CD14-positive monocyte (primary cell): ENCODE data around the gene RPS6KA2. TPM values are rescaled to one million over a fixed set of nuclear protein-coding genes. Genes with fewer than 3 reads are reported as not detected.

Experiments used
- DNase-seq, 3 donors: peaks; one replicate each; pipeline ENCODE4 v3.0.0-alpha.2; 2011 to 2022
- H2AFZ ChIP-seq: 2 replicates; pipeline ENCODE4 v1.6.0; 2012; ENCODE audit warnings: mild to moderate bottlenecking, low read depth, low read length, inconsistent platforms; ENCODE audit not compliant: insufficient read depth, poor library complexity, severe bottlenecking
- H3K27ac ChIP-seq, 2 donors: 1 replicate in 1 of 2; 2 replicates in 1 of 2; pipeline ENCODE4 v1.5.1; 2012 to 2013; ENCODE audit warnings: low read length in 2 of 2, control low read depth in 1 of 2, inconsistent platforms in 1 of 2, low read depth in 1 of 2, mild to moderate bottlenecking in 1 of 2
- H3K27me3 ChIP-seq, 2 donors: one replicate each; pipeline versions ENCODE4 v1.6.0 to v1.6.1; 2011 to 2013; ENCODE audit warnings: low read length in 2 of 2; ENCODE audit not compliant: control insufficient read depth in 2 of 2, insufficient read depth in 2 of 2
- H3K36me3 ChIP-seq, 2 donors: replicated peaks in 1 of 2; 1 replicate in 1 of 2; 2 replicates in 1 of 2; pipeline versions ENCODE4 v1.5.1 to v1.6.1; 2012 to 2013; ENCODE audit warnings: low read length in 2 of 2, control low read depth in 1 of 2, inconsistent platforms in 1 of 2, mild to moderate bottlenecking in 1 of 2; ENCODE audit not compliant: insufficient read depth in 2 of 2, control insufficient read depth in 1 of 2
- H3K4me1 ChIP-seq, 2 donors: 1 replicate in 1 of 2; 2 replicates in 1 of 2; pipeline versions ENCODE4 v1.5.1 to v1.6.1; 2012 to 2013; ENCODE audit warnings: low read length in 2 of 2, control low read depth in 1 of 2, inconsistent platforms in 1 of 2, mild to moderate bottlenecking in 1 of 2, moderate library complexity in 1 of 2; ENCODE audit not compliant: insufficient read depth in 2 of 2, control insufficient read depth in 1 of 2
- H3K4me2 ChIP-seq: replicated peaks from 2 replicates; pipeline ENCODE3; 2012; ENCODE audit warnings: low read length, moderate library complexity, mild to moderate bottlenecking; ENCODE audit not compliant: poor library complexity, severe bottlenecking; ENCODE audit errors: extremely low read depth
- H3K4me3 ChIP-seq, 3 experiments: fragments of 200-600 bp in 1 of 3; sonication (generic) in 1 of 3; replicated peaks in 1 of 3; 1 replicate in 2 of 3; 2 replicates in 1 of 3; pipeline ENCODE4 v1.5.1; 2011 to 2013; ENCODE audit warnings: low read length in 3 of 3, mild to moderate bottlenecking in 3 of 3, control low read depth in 2 of 3, low read depth in 2 of 3, inconsistent platforms in 1 of 3, moderate library complexity in 1 of 3
- H3K79me2 ChIP-seq: 2 replicates; pipeline ENCODE4 v1.6.0; 2012; ENCODE audit warnings: mild to moderate bottlenecking, control low read depth, inconsistent platforms, low read length, moderate library complexity; ENCODE audit not compliant: insufficient read depth
- H3K9ac ChIP-seq: 2 replicates; pipeline ENCODE4 v1.6.0; 2017; ENCODE audit warnings: low read length, mild to moderate bottlenecking; ENCODE audit not compliant: insufficient read depth, poor library complexity, severe bottlenecking
- H3K9me3 ChIP-seq, 2 donors: replicated peaks in 1 of 2; 1 replicate in 1 of 2; 2 replicates in 1 of 2; pipeline versions ENCODE4 v1.5.1 to v1.6.1; 2012 to 2013; ENCODE audit warnings: low read length in 2 of 2, control low read depth in 1 of 2; ENCODE audit not compliant: control insufficient read depth in 1 of 2, insufficient read depth in 1 of 2
- H4K20me1 ChIP-seq: 2 replicates; pipeline ENCODE4 v1.6.0; 2012; ENCODE audit warnings: mild to moderate bottlenecking, low read length, control low read depth, moderate library complexity; ENCODE audit not compliant: insufficient read depth
- H3K27ac Mint-ChIP-seq, 7 donors: one replicate each; pipeline ENCODE4 v1.8.0; 2020; ENCODE audit warnings: mild to moderate bottlenecking in 7 of 7, mixed read lengths in 7 of 7, moderate library complexity in 6 of 7, inconsistent platforms in 2 of 7
- H3K27me3 Mint-ChIP-seq, 3 donors: one replicate each; pipeline ENCODE4 v1.8.0; 2021 to 2022; ENCODE audit warnings: low read depth in 3 of 3, mild to moderate bottlenecking in 3 of 3, mixed read lengths in 3 of 3, moderate library complexity in 3 of 3, inconsistent platforms in 1 of 3
- H3K36me3 Mint-ChIP-seq, 2 donors: one replicate each; pipeline ENCODE4 v1.8.0; 2020; ENCODE audit warnings: mixed read lengths in 2 of 2, inconsistent platforms in 1 of 2, mild to moderate bottlenecking in 1 of 2
- H3K4me1 Mint-ChIP-seq: one replicate; pipeline ENCODE4 v1.8.0; 2020; ENCODE audit warnings: mild to moderate bottlenecking, mixed read lengths
- H3K4me3 Mint-ChIP-seq, 2 donors: one replicate each; pipeline ENCODE4 v1.8.0; 2020; ENCODE audit warnings: mild to moderate bottlenecking in 2 of 2, mixed read lengths in 2 of 2, moderate library complexity in 1 of 2
- H3K9me3 Mint-ChIP-seq, 7 donors: one replicate each; pipeline ENCODE4 v1.8.0; 2020 to 2022; ENCODE audit warnings: mixed read lengths in 7 of 7, mild to moderate bottlenecking in 6 of 7, moderate library complexity in 6 of 7, inconsistent platforms in 2 of 7
- CTCF ChIP-seq: fragments of 200-600 bp; IDR thresholded peaks from one replicate; pipeline ENCODE4 v1.8.0; 2022; ENCODE audit warnings: antibody characterized with exemption, mild to moderate bottlenecking
- WGBS: methylation state at CpG from one replicate; pipeline ENCODE4 v1.1.5; 2013; ENCODE audit warnings: missing lambda C conversion rate; ENCODE audit not compliant: insufficient coverage; 5-methylcytosine and 5-hydroxymethylcytosine counted together
- intact Hi-C, 2 donors: fragments of 100-400 bp; cut with micrococcal nuclease; formaldehyde crosslinking; loops; one replicate each; pipeline versions ENCODE4 v1.15.0 to v1.15.1; 2023
- polyA plus RNA-seq, 3 donors: library from polyadenylated mRNA; depleted of rRNA in 1 of 3; unstranded in 2 of 3; stranded (reverse) in 1 of 3; fragments of 300-500 nt in 2 of 3; fragments of >200 nt in 1 of 3; fragmentation: Illumina TruSeq in 2 of 3; gene quantifications; 1 replicate in 2 of 3; 2 replicates in 1 of 3; pipeline ENCODE4 v1.2.3, GENCODE V29; 2012 to 2021

The RPS6KA2 gene
- polyA plus RNA-seq, 3 donors, result 1.4 to 3.1 (median 1.9) TPM

GRCh38 chr6:166470863-166471410 is 156.1 kb downstream of the RPS6KA2 start:
- no peaks in the 10 kb centered on the region for H3K36me3 ChIP-seq
- intact Hi-C loops, result no loop called here
- H3K36me3 Mint-ChIP-seq, result no peaks in the 10 kb centered on the region

GRCh38 chr6:166470029-166470862 is 156.8 kb downstream of the RPS6KA2 start:
- no peak overlapping the region for H3K9ac ChIP-seq
- WGBS, result 97% methylated on average over 15 of the region's 20 CpGs
- Mint-ChIP-seq H3K27ac (peak overlapping the region in 1 of 7 donors; percentile 21), H3K4me1 (peaks cover 1% of the 10 kb centered on the region), H3K36me3 (no peaks in the 10 kb centered on the region), H3K9me3 (peaks cover 0 to 2% (median 0%) of the 10 kb centered on the region in 7 donors), H3K27me3 (peaks cover 0 to 5% (median 0%) of the 10 kb centered on the region in 3 donors), H3K4me3 (no peak overlapping the region)
- no peaks in the 10 kb centered on the region for H3K36me3 ChIP-seq
- TF ChIP-seq CTCF, result no peak
- no peaks in the 10 kb centered on the region for H3K27me3 ChIP-seq
- no peak overlapping the region for H3K27ac ChIP-seq
- H3K4me2 ChIP-seq, result no peak overlapping the region
- H3K4me1 ChIP-seq, result no peaks in the 10 kb centered on the region
- H3K79me2 ChIP-seq, result no peaks in the 10 kb centered on the region
- H4K20me1 ChIP-seq, result no peaks in the 10 kb centered on the region
- intact Hi-C loops, result no loop called here
- H2AFZ ChIP-seq, result no peak overlapping the region
- no peaks in the 10 kb centered on the region for H3K9me3 ChIP-seq
- H3K4me3 ChIP-seq, result no peak overlapping the region
- no peak for DNase-seq

More at GRCh38 chr6:166470863-166471410, 156.1 kb downstream of the RPS6KA2 start:
- Histone ChIP-seq H4K20me1 (no peaks in the 10 kb centered on the region), H3K9ac (no peak overlapping the region), H3K27me3 (no peaks in the 10 kb centered on the region), H3K4me1 (no peaks in the 10 kb centered on the region), H3K27ac (no peak overlapping the region), H2AFZ (no peak overlapping the region), H3K4me2 (no peak overlapping the region), H3K4me3 (no peak overlapping the region), H3K79me2 (no peaks in the 10 kb centered on the region), H3K9me3 (no peaks in the 10 kb centered on the region)
- TF ChIP-seq CTCF, result no peak
- WGBS, result 99% methylated on average over 14 of the region's 23 CpGs
- H3K9me3 Mint-ChIP-seq, result peaks cover 0 to 2% (median 0%) of the 10 kb centered on the region in 7 donors
- DNase-seq, result no peak
- H3K27ac Mint-ChIP-seq, result no peak overlapping the region
- no peak overlapping the region for H3K4me3 Mint-ChIP-seq
- no peaks in the 10 kb centered on the region for H3K4me1 Mint-ChIP-seq
- peaks cover 0 to 1% (median 0%) of the 10 kb centered on the region in 3 donors for H3K27me3 Mint-ChIP-seq
